Panc1 (cell line): Measurements from ENCODE around the gene PXMP2. TPM values are rescaled to one million over a fixed set of nuclear protein-coding genes. Genes with fewer than 3 reads are reported as not detected.

Experiments used
- ATAC-seq: fragments of 200-7000 bp; cut with Tn5 transposase; 2 replicates; pipeline ENCODE4 v1.9.1; 2020; ENCODE audit warnings: mild to moderate bottlenecking, moderate library complexity
- BruUV-seq: library from RNA; stranded (reverse); fragments of 400-500 nt; replicated peaks from 2 replicates; lab custom pipeline; 2021; lab: Mats Ljungman, UMichigan
- CTCF ChIA-PET: fragments of 300-600 bp; sonication (Branson Sonifier 250); formaldehyde crosslinking; loops from one replicate; lab custom pipeline; 2022; ENCODE audit warnings: antibody characterized with exemption; lab: Charles Lee
- POLR2A ChIA-PET: fragments of 300-600 bp; sonication (Branson Sonifier 250); formaldehyde crosslinking; loops from one replicate; lab custom pipeline; 2022; ENCODE audit warnings: antibody characterized with exemption; lab: Charles Lee
- DNase-seq: peaks from one replicate; pipeline ENCODE4 v3.0.0-alpha.2; 2010; ENCODE audit warnings: low read depth, low spot score
- H3K27ac ChIP-seq: 2 replicates; pipeline ENCODE4 v1.5.1; 2011; ENCODE audit warnings: mild to moderate bottlenecking, low read length, inconsistent platforms
- H3K27me3 ChIP-seq: fragments of 200-500 bp; sonication (Bioruptor generic); 2 replicates; pipeline ENCODE4 v1.6.0; 2014; ENCODE audit warnings: low read length, inconsistent platforms; ENCODE audit not compliant: control insufficient read depth, insufficient read depth
- H3K36me3 ChIP-seq: fragments of 200-500 bp; sonication (Bioruptor generic); 2 replicates; pipeline ENCODE4 v1.5.1; 2014; ENCODE audit warnings: inconsistent platforms, mild to moderate bottlenecking, low read length, moderate library complexity; ENCODE audit not compliant: control insufficient read depth, insufficient read depth
- H3K4me1 ChIP-seq: 2 replicates; pipeline ENCODE4 v1.5.1; 2011; ENCODE audit warnings: inconsistent platforms, mild to moderate bottlenecking, low read length, moderate library complexity; ENCODE audit not compliant: control insufficient read depth, insufficient read depth
- H3K4me3 ChIP-seq, 2 experiments: 2 replicates each; pipeline ENCODE4 v1.5.1; 2011 to 2012; ENCODE audit warnings: low read depth in 2 of 2, low read length in 2 of 2, mild to moderate bottlenecking in 2 of 2, inconsistent platforms in 1 of 2, moderate library complexity in 1 of 2
- H3K9me3 ChIP-seq: fragments of 200-500 bp; sonication (Bioruptor generic); 2 replicates; pipeline ENCODE4 v1.5.1; 2014; ENCODE audit warnings: low read depth, mild to moderate bottlenecking, inconsistent platforms, low read length, moderate library complexity; ENCODE audit not compliant: control insufficient read depth, insufficient read depth
- CTCF ChIP-seq: fragments of 450-650 bp; IDR thresholded peaks from 2 replicates; pipeline ENCODE4 v1.5.1; 2017; ENCODE audit warnings: mild to moderate bottlenecking
- POLR2AphosphoS5 ChIP-seq: IDR thresholded peaks from 2 replicates; pipeline ENCODE4 v1.6.1; 2012; ENCODE audit warnings: mild to moderate bottlenecking, low read depth, low read length, moderate library complexity
- REST ChIP-seq, 2 experiments: IDR thresholded peaks; 2 replicates each; pipeline ENCODE4 v1.6.1; 2011 to 2012; ENCODE audit warnings: low read depth in 2 of 2, control low read depth in 1 of 2, low read length in 1 of 2, mild to moderate bottlenecking in 1 of 2, moderate library complexity in 1 of 2; ENCODE audit not compliant: insufficient read depth in 1 of 2
- SIN3A ChIP-seq: IDR thresholded peaks from 2 replicates; pipeline ENCODE4 v1.6.1; 2012; ENCODE audit warnings: low read depth, mild to moderate bottlenecking, low read length, moderate library complexity, borderline replicate concordance; ENCODE audit not compliant: insufficient read depth
- TCF7L2 ChIP-seq: IDR thresholded peaks from 2 replicates; pipeline ENCODE4 v1.6.1; 2011; ENCODE audit warnings: mild to moderate bottlenecking, low read depth, low read length, inconsistent platforms
- in situ Hi-C: cut with HindIII; loops from 2 replicates; pipeline ENCODE4 v1.10.0; 2016; ENCODE audit warnings: low sequenced_read_pairs, low pct_unique_long_range_greater_than_20kb
- intact Hi-C: fragments of 100-400 bp; cut with micrococcal nuclease; formaldehyde crosslinking; loops from one replicate; pipeline ENCODE4 v1.10.0; 2022; ENCODE audit not compliant: unreplicated experiment
- total RNA-seq: library from RNA; stranded (reverse); gene quantifications from one replicate; pipeline ENCODE4 v1.2.1, GENCODE V29; 2021; ENCODE audit not compliant: unreplicated experiment

Gene PXMP2
- total RNA-seq, 1 experiment from 2014 or later = 21.3 TPM

- intact Hi-C loops = no loop called here
- ChIA-PET POLR2A (no interaction called here), CTCF (no interaction called here)
- Histone ChIP-seq H3K27me3 (no peaks in the 10 kb centered on the region), H3K9me3 (no peaks in the 10 kb centered on the region), H3K36me3 (peaks cover 5% of the 10 kb centered on the region), H3K4me1 (peaks cover 6% of the 10 kb centered on the region), H3K4me3 (no peak overlapping the region), H3K27ac (no peak overlapping the region)
- ATAC-seq (no peak), DNase-seq (no peak)
- BruUV-seq = no TSS peak
- TF ChIP-seq CTCF = no peak
- TF ChIP-seq TCF7L2 = no peak
- TF ChIP-seq SIN3A = no peak
- no peak for TF ChIP-seq POLR2AphosphoS5
- TF ChIP-seq REST (IDR thresholded peaks at IDR 0.05; ENCODE audit: insufficient read depth in 1 of 2, low read depth in 2 of 2, low read length in 1 of 2) = no peak
- in situ Hi-C loops = no loop called here
These were observed 29.0 kb downstream of the PXMP2 start for GRCh38 chr12:132716356-132716755.

- Histone ChIP-seq H3K27me3 (no peaks in the 10 kb centered on the region), H3K36me3 (peaks cover 5% of the 10 kb centered on the region), H3K4me3 (no peak overlapping the region), H3K9me3 (no peaks in the 10 kb centered on the region), H3K4me1 (peaks cover 4% of the 10 kb centered on the region), H3K27ac (no peak overlapping the region)
- no TSS peak for BruUV-seq
- ATAC-seq (no peak), DNase-seq (no peak)
- in situ Hi-C loops (no loop called here), intact Hi-C loops (no loop called here)
- ChIA-PET CTCF (no interaction called here), POLR2A (no interaction called here)
- TF ChIP-seq CTCF (no peak), POLR2AphosphoS5 (no peak), SIN3A (no peak), TCF7L2 (no peak), REST (IDR thresholded peaks at IDR 0.05; ENCODE audit: insufficient read depth in 1 of 2, low read depth in 2 of 2, low read length in 1 of 2) (no peak)
These were observed 29.6 kb downstream of the PXMP2 start for GRCh38 chr12:132717011-132717410.
